HG03025 (cell line): Measurements from ENCODE around the gene TCF4.

Experiments used
- ATAC-seq: cut with Tn5 transposase; IDR thresholded peaks from one replicate; pipeline ENCODE4 v1.9.1; 2021; ENCODE audit warnings: mild to moderate bottlenecking, moderate library complexity; ENCODE audit not compliant: unreplicated experiment, low FRiP score

Gene TCF4

DNA sequence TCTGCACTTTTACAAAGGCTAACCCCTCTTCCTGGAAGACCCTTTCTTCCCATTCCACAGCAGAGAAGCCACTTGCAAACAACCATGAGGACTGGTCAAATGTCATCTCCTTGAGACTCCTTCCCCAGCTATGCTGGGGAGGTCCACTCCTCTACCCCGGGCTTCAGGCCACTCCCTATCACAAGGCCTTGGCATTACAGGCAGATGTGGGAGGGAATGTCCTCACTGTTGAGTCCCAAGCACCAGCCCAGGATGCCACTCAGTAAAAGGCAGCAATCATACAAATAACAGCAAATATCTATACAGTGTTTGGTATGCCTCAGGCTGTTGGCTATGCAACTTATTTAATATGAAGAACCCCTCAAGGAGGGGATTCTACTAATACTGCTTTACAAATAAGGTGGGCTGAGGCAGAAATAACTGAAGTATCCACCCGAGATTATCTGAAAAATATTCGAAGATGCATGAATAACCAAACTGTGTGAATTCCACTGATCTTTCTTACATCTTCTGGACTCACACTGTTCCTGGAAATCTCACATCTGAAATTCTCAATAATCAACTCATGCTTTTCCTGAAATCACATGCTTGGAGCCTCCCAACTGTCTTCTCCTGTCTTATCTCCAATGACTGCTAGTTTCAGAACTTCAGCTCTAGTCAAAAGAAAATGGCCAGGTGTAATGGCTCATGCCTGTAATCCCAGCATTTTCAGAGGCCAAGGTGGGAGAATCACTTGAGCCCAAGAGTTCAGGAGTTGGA lies 226.3 kb downstream of the TCF4 start:
- no peak for ATAC-seq

GRCh38 chr18:55360061-55360460 lies 227.9 kb downstream of the TCF4 start:
- ATAC-seq, result no peak

DNA sequence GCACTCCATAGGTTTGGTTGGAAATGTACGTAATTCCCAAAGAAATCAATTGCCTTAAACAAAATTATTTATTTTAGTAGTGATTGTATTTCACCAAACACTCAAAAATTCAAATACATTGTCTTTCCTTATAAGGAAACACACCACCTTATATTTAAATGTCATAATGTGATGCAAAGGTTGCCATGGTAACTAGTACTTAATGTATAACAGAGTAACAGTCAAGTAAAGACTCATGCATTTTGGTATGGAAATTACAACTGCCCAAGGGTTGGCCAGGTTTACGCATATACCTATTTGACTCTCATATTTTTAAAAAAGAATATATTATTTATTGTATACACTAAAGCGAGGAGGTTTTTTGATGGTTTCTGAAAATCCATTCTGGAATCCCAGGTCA lies 231.2 kb downstream of the TCF4 start:
- ATAC-seq, result no peak

GRCh38 chr18:55355223-55355622 lies 232.8 kb downstream of the TCF4 start:
- ATAC-seq, result no peak

DNA sequence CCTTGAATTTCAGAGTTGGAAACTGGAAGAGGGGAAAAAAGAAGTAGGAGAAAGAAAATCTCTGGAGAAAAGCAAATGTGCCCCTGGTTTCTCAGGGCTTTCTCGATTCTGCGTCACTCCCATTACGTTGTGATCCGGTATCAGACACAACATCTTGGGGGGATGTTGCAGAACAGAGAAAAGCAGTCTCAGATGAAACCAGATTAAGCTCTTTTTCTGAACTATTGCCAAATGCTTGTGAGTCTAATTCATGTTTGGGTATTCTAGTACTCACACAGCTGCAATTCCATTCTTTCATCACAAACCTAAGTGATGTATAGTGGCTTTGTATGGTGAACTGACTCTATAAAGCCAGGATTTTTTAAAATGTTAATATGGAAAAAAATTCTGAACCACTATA lies 233.2 kb downstream of the TCF4 start:
- ATAC-seq, result no peak

DNA sequence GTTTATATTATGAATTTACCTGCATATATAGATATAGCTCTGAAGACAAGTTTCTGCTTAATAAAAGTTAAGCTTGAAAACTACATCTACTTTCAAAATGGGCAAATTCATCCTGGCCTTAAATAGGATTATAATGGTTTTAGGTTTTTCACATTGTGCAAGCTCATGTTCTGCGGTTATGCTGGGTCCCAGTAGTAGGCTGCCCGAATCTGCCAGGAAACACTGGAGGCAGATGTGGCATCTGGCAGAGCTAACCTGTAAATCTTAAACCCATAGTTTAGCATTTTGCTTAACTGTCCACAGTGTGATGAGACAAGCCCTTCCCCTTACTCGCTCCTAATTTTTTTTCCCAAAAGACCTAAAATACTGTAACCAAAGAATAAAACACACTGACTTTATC lies 234.2 kb downstream of the TCF4 start:
- no peak for ATAC-seq

DNA sequence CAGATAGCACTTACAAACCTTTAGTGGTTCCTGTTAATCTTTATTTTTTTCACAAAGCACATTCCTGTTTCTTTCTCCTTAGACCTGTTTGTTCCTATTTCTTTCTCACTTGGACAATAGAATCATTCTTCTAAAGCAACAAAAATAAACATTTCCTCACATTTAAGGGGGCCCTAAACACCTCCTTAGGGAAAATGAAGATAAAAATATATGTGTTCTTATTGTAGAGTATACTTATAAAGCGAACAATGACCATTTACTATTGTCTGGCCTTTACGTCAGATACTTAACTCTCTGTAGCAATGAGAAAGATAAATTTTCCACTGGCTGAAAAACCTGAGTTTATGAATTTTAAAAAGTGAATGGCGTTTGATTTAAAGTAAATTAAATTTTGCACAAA lies 234.6 kb downstream of the TCF4 start:
- no peak for ATAC-seq

DNA sequence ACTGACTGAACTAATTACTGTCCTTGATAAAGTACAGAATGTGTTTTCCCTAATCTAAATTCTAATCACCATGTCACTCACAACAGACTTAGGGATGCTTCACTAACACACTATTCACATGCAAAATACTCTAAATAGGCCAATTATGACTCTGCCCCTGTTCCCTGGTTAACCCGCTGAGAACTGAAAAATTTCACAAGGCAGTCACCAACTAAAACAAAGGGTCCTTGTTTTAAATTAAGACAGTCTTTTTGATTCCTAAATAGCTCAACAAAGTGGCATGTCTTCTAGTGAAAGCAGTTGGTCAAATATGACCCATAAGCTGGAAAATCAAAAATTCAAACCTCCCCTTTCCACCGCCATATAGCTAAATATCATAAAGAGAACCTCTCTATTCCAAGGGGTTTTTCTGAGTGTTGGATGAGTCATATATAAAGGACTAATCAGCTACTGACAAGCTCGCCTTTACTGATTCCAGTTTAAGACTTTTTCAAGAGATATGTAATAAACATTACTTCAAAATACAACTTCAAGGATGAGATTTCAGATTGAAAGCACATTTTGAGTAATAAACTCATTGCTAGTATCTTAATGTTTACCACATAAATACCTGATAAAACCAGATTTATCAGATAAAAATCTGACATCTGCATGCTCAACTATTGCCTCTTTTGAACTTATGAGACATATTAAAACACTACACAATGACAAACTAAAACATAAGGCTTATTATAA lies 235.8 kb downstream of the TCF4 start:
- ATAC-seq, result no peak

DNA sequence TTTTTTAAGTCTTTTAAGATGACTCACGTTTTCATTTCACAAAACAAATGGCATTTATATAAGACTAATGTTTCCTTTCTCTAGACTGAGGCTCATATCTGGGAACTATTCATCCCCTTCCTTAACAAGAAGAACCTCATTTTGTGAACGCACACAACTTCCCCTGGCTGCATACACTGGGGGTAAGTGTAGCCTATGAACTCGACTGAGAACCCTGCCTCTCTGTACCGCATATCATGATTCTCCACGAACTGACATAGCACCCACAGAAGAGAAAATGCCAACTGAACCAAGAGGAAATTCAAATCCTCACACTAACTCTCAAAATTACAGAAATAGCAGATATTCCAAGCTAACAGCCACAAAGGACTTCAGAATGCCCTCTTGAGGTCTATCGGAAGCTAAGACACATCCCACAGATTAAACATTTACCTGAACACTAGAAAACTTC lies 236.7 kb downstream of the TCF4 start:
- ATAC-seq, result no peak

GRCh38 chr18:55349685-55350084 lies 238.3 kb downstream of the TCF4 start:
- ATAC-seq, result no peak

DNA sequence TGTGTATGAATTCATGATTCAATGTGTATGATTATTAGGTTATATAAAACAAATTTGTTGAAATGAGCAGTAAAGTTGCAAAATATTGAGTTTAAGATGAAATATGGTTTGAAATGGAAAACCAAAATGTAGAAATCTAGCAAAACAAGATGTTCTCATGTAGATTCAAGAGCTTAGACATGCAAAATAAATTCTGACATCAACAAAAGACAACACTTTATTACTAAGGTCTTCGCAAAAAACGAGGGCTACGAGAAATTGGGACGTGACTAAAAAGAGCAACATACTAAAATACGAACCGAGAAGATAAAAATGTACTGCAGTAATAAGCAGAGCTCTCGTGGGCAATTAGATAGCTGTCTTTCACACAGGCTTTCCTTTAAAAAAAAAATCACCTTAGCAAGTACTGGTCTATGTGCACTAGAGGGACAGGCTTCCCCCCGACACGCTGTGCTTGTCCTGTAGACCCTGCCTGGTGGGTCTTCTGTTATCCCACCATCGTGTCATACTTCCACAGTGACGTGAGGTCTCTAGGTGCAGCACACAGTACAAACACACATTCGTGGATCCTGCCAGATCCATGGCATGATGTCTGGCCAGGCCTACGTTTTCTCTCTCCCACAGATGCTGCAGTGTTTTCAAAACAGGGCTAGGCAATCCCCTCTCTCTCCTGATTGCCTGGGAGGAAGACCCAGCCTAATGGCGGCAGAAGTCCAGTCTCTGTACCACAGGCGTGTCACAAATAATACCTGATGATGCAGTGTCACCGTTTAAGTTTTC lies 240.8 kb downstream of the TCF4 start:
- ATAC-seq, result no peak

DNA sequence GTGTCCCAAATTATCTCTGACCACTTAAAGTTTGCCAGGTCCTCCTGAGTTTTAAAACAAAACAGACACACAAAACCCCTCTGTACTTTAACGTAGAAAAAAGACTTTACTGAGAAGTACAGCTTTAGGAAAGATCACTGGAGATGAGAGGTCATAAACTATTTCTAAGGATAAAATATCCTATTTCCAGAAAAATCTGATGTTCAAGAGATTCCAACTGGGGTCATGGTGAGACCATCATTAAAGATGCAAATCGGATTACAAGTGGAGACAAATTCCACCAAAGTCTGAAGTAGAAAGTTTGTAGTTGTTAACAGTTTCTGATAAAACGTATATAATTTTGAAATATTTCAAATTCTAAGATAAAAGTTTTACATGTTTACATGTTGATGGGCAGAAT lies 241.6 kb downstream of the TCF4 start:
- ATAC-seq, result no peak

GRCh38 chr18:55345103-55345950 lies 242.7 kb downstream of the TCF4 start:
- no peak for ATAC-seq

DNA sequence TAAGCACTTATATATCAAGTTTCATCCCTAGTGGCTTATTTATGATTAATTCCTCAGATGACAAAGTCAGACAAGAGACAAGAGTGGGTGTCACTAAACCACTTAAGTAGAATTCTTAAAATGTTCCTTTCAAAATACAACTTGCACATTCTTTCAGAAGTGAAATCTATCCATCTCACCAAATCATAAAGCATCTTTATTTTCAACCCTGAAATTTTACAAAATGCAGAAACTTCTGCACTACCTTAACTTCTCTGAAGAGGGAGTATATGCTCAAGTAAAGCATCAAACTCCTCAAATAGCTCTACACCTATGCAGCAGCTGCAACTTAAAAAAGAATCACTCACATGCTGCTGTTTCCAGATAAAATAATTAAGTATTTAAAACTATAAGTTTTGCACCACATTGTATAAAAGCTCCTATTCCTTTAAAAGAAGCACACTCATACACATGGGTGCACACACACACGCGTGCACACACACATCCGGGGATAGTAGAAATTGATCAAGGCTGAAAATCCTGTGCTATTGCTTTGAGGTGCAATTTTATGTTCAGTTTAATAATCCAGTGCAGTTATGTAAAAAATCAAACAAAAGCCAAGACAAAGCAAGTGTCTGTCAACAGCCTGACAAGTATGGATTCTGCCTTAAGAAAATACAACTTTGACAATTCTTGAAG lies 244.5 kb downstream of the TCF4 start:
- ATAC-seq, result no peak

DNA sequence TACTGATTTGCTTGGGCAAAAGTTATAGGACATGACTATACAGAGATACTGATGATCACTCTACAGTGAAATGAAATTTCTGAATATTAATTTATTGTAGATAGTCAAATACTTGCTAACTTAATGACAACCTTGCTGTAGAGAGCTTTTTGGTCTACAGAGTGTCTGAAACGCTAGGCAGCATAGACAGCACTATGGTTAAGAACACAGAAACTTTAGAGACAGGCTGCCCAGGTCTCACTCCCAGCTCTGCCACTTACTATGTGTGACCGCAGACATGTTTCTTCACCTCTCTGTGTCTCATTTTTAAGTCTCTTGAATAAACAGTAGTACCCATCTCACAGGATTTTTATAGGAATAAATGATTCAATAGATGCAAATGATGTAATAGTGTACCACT lies 247.0 kb downstream of the TCF4 start:
- ATAC-seq, result no peak

- ATAC-seq, result no peak
Observed at GRCh38 chr18:55339990-55340389, 248.0 kb downstream of the TCF4 start.

GRCh38 chr18:55338978-55339650 lies 248.9 kb downstream of the TCF4 start:
- ATAC-seq, result no peak

GRCh38 chr18:55337908-55338521 lies 250.0 kb downstream of the TCF4 start:
- no peak for ATAC-seq

- no peak for ATAC-seq
Observed at GRCh38 chr18:55337138-55337537, 250.9 kb downstream of the TCF4 start.
